ENCODE data around the gene MED15.

- no peak for TF ChIP-seq REST (IDR thresholded peaks at IDR 0.05; ENCODE audit: insufficient read depth in 1 of 2, low read depth in 2 of 2, low read length in 1 of 2)
- TF ChIP-seq, protein P1, sequence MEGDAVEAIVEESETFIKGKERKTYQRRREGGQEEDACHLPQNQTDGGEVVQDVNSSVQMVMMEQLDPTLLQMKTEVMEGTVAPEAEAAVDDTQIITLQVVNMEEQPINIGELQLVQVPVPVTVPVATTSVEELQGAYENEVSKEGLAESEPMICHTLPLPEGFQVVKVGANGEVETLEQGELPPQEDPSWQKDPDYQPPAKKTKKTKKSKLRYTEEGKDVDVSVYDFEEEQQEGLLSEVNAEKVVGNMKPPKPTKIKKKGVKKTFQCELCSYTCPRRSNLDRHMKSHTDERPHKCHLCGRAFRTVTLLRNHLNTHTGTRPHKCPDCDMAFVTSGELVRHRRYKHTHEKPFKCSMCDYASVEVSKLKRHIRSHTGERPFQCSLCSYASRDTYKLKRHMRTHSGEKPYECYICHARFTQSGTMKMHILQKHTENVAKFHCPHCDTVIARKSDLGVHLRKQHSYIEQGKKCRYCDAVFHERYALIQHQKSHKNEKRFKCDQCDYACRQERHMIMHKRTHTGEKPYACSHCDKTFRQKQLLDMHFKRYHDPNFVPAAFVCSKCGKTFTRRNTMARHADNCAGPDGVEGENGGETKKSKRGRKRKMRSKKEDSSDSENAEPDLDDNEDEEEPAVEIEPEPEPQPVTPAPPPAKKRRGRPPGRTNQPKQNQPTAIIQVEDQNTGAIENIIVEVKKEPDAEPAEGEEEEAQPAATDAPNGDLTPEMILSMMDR (IDR thresholded peaks at IDR 0.05): no peak
- TF ChIP-seq POLR2AphosphoS5 (IDR thresholded peaks at IDR 0.05; ENCODE audit: low read depth, low read length): no peak
- TF ChIP-seq SIN3A (IDR thresholded peaks at IDR 0.05; ENCODE audit: borderline replicate concordance, insufficient read depth, low read depth, low read length): no peak
Measured at GRCh38 chr22:20585639-20586402, 78.4 kb downstream of the MED15 start.
